GM18517 (cell line): ENCODE data around the gene C2CD4D.
"Not testable (repeated sequence)": the region's sequence is repeated elsewhere in the genome, so short reads cannot be mapped to it uniquely, and the experiment has no call there.

Source experiments
- ATAC-seq: cut with Tn5 transposase; IDR thresholded peaks from one replicate; pipeline ENCODE4 v1.9.1; 2021; ENCODE audit warnings: mild to moderate bottlenecking, moderate library complexity; ENCODE audit not compliant: unreplicated experiment

C2CD4D gene

DNA sequence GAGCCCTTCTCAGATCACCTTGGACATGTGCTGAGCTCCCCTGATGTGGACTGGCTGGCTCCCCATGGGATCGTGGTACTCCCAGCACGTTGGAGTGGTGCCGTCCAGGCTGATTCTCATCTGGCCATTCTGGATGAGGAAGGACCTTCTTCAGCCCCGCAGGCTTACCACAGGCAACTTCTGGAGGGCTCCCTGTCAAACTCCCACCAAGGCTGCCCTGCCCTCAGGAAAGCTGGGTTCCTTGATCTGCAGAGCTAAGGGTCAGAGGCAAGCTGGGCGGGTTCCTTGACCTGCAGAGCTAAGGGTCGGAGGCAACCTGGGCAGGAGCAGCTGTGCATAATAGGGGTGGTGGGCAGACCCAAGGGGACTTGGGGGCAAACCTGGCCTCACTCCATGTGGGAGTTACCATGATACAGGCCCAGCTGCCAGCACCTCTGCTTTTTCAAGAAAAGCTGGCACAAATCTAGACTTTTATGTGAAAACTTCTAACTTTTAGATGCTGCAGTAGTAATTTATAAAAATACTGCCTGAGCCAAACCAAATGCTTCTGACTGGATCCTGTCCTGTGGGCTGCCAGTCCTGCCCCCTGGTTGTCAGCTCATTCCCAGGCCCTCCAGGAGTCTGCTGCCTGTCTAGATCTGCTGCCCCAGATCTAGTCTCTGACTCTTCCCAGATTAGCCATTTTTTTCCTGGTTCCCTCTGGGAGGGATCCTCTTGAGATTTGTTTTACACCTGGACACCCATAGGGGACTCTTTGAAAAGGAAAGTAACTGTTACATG is 19.5 kb upstream of the C2CD4D start:
- no peak for ATAC-seq

DNA sequence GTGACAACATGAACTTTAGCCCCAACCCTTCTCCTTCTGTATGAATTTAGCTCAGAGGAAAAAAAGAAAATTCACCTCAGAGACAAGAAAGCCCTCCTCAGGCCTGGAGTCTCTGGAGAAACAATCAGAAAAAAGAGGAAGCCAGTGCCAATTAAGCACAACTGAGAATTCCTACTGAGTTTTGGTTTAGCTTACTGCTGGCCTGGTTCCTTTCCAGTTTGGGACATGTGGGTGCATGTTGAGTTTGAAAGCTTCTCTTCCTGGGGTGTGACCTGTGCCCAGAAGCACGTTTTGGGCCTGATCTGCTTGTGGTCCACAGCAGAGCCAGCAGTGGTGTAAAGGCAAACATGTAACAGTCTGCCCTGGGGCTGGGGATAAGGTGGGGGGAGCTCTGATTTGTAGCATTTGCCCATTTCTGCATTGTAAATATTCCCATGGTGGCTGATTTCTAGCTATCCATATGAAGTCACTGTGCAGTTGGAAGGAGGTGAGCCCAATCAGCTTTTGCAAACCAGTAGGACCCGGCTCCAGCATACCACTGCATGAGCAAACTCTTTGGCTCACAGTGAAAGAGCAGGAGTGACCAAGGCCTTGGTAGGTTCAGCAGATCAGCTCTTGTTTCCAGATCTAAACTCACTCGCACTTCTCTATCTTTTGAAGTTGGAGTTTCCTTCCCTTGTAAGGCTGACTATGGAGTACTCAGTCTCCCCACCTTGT is 18.6 kb upstream of the C2CD4D start:
- no peak for ATAC-seq

GRCh38 chr1:151855933-151856332 is 16.3 kb upstream of the C2CD4D start:
- ATAC-seq: no peak

- ATAC-seq: not testable (repeated sequence)
These were observed 15.9 kb upstream of the C2CD4D start for GRCh38 chr1:151855516-151855915.

GRCh38 chr1:151854658-151855057 is 15.0 kb upstream of the C2CD4D start:
- ATAC-seq: no peak

DNA sequence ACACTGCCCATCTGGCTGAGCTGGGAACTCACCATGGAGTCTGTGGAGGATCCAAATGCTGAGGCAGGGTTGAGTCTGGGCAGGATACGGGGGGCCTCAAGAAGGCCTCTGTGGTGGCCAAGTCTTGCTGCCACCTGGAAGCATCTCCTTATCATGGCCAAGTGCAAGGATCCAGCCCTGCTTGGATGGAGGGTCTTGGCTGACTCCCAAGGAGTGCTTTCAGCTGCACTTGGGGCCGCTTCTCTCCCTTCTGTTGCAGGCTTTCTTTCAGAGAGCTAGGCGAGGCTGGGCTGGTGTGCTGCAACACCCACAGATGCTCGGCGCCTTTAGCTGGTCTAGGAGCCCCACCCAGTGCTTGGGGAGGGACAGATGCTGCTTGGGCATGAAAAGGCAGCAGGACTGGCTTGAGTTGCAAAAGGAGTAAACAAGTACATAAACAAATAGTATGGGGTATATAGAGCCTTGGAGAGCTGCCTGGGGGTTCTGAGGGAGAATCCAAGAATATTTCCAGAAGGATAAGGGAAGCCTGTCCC is 13.9 kb upstream of the C2CD4D start, which contains the start of gene THEM5:
TSS of gene THEM5 (minus strand) at position 302 of the 533 bp plus-strand sequence. CDS start at position 155, 147 bp downstream.
- ATAC-seq: no peak

- no peak for ATAC-seq
These were observed 13.1 kb upstream of the C2CD4D start for GRCh38 chr1:151852733-151853132.

GRCh38 chr1:151851886-151852285 is 12.3 kb upstream of the C2CD4D start:
- ATAC-seq: no peak

GRCh38 chr1:151849871-151850270 is 10.3 kb upstream of the C2CD4D start:
- no peak for ATAC-seq

DNA sequence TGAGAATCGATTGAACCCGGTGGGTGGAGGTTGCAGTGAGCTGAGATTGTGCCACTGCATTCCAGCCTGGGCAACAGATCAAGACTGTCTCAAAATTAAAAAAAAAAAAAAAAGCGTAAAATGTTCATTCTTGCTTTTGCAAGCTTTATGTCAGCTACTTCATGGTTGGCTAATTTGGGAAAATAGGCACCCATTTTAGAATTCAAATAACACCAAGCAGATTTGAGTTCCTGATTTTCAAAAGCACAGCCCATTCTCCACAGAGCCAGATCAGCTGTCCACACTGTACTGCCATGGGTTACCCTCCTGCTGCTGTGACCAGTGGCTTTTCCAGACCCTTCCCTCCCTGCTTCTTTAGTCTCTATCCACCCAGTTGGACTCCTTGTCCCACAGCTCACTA is 9.5 kb upstream of the C2CD4D start:
- no peak for ATAC-seq

DNA sequence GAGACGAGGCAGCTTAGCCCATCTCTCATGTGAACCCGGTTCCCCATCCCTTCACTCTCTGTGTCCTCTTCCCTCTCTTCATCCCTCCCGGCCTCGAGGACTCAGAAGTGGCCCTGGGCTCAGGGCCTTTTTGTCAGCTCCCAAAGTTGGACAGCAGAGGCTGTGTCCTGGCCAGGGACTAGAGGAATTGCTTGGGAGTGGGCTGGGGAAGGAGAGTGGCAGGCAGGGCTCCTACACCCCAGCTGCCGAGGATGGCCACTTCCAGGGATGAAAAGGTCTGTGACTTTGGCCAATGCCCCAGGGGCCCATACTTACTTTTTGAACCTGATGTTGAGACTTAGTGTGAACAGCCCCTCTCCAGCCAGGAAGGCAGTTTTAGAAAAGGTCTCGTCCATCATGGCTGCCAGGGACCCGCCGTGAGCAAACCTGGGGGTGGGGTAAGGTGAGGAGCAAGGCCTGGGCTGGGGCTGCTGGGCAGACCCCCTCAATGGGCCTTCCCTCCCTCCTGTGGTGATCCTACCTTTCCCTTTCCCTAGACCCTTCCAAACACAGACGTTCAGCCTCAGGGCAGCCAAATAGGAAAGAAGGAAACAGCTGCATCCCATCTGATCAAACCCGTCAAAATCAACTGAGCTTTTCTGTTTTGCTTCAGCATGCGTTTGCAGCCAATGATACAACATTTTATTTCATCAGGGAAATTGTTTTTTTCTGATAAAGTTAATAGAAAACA is 8.4 kb upstream of the C2CD4D start:
- ATAC-seq: no peak

- ATAC-seq: no peak
These were observed 7.1 kb upstream of the C2CD4D start for GRCh38 chr1:151846686-151847237.

DNA sequence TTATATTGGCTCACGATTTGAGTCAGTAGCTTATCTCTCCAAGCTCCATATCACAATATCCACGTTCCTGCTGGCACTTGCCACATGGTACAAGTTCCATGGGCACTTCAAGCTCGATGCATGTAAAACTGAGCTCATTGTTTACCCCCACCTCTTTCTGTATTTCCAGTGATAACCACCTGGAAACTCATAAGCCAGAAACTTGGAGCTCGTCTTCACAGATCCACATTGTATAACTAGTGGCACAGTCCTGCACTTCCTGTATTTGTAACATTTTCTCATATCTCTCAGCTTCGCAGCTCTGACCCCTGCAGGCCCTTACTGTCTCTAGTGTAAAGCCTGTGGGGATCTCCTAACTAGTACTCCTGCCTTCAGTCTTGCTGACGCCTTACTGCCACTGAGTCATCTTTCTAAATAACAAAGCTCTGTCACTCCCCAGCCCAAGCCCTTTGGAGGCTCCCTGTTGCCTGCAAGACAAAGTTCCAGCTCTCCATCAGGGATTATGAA is 6.5 kb upstream of the C2CD4D start:
- no peak for ATAC-seq

DNA sequence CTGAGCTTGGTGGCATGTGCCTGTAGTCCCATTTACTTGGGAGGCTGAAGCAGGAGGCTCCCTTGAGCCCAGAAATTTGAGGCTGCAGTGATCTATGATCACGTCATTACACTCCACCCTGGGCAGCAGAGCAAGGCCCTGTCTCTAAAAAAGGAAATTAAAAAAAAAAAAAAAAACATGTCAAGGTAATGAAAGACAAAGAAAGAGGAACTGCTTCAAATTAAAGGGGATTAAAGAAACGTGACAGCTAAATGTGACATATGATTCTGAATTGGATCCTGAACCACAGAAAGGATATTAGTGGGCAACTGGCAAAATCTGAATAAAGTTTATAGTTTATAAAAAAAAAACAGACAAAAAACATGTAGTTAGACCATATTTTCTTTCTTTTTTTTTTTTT is 3.8 kb upstream of the C2CD4D start:
- ATAC-seq: no peak

DNA sequence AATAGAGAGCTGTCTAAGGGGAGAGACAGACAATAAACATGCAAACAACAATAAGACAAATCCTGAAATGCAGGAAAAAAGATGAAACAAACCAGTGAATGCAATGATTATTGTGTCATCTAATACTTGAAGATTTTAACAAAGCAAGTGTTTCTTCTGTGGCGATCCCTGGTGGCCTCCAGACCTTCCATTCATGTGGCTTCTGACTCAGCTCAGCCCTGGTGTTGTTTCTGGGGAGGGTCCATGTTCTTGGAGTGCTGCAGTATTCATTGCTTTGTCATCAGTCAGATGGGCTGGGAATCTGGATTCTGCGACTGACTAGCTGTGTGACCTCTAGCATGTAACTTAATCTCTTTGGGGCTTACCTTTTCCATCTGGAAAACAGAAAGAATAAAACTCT is 1.5 kb upstream of the C2CD4D start:
- ATAC-seq: no peak

- no peak for ATAC-seq
These were observed 801 bp upstream of the C2CD4D start for GRCh38 chr1:151840421-151840820.

- no peak for ATAC-seq
These were observed 573 bp downstream of the C2CD4D start for GRCh38 chr1:151839082-151839412.

GRCh38 chr1:151838222-151839081 is 1.2 kb downstream of the C2CD4D start:
- no peak for ATAC-seq

- no peak for ATAC-seq
These were observed 1.8 kb downstream of the C2CD4D start for GRCh38 chr1:151837884-151838221.

DNA sequence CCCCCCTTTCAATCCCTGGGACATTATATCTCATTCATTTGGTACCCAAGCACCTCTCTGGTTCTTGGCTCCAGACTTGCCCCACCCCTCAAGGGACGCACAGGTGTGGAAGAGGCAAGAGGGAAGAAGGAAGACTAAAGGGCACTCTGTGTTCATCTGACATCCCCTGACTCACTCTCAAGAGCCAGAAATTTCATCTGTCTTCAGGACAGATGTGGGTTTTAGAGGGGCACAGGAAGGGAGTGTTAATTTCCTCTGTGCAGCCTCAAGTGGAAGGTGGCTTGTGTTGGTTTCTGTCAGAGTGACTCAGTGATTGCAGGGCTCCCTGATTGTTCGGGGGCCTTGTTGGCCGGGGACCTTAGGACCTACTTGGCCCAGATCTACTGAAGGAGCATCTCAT is 2.4 kb downstream of the C2CD4D start:
- ATAC-seq: no peak
